ENCODE measurements around the gene ACKR2. TPM values are rescaled to one million over a fixed set of nuclear protein-coding genes. Genes with fewer than 3 reads are reported as not detected.

ACKR2 gene
- total and polyA plus RNA-seq, 8 donors: 0.77 to 7.9 (median 2.0) TPM

DNA sequence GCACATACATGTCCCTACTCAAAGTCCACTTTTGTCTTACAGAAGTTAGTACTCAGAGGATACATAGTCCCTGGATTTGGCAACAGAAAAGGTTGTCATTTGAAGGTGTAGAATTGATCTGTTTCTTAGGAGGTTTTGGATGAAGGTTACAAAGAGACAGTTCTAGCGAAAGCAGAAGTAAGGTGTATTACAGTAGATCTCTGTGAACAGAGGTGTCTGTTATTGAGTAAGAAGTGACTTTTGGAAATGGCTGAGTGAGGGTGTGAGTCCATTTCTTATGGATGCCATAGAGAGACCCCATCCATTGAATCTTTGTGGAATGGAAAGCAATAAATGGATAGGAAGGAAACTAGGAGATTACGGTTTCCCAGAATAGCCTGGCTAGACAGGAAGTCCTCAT is 102.3 kb downstream of the ACKR2 start:
- TF ChIP-seq, protein P1, sequence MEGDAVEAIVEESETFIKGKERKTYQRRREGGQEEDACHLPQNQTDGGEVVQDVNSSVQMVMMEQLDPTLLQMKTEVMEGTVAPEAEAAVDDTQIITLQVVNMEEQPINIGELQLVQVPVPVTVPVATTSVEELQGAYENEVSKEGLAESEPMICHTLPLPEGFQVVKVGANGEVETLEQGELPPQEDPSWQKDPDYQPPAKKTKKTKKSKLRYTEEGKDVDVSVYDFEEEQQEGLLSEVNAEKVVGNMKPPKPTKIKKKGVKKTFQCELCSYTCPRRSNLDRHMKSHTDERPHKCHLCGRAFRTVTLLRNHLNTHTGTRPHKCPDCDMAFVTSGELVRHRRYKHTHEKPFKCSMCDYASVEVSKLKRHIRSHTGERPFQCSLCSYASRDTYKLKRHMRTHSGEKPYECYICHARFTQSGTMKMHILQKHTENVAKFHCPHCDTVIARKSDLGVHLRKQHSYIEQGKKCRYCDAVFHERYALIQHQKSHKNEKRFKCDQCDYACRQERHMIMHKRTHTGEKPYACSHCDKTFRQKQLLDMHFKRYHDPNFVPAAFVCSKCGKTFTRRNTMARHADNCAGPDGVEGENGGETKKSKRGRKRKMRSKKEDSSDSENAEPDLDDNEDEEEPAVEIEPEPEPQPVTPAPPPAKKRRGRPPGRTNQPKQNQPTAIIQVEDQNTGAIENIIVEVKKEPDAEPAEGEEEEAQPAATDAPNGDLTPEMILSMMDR (IDR thresholded peaks at IDR 0.05): no peak
- Histone ChIP-seq H3K4me3 (no peak overlapping the region), H3K27ac (no peak overlapping the region), H3K27me3 (peaks cover 0 to 4% of the 10 kb centered on the region in 2 donors), H3K36me3 (peaks cover 0 to 51% of the 10 kb centered on the region in 2 donors), H3K4me1 (peaks cover 0 to 5% of the 10 kb centered on the region in 2 donors), H3K9me3 (peaks cover 12 to 55% of the 10 kb centered on the region in 2 donors)
- intact Hi-C loops (cut with DNase I): no loop called here
- ATAC-seq: no peak
- DNase-seq: no peak

DNA sequence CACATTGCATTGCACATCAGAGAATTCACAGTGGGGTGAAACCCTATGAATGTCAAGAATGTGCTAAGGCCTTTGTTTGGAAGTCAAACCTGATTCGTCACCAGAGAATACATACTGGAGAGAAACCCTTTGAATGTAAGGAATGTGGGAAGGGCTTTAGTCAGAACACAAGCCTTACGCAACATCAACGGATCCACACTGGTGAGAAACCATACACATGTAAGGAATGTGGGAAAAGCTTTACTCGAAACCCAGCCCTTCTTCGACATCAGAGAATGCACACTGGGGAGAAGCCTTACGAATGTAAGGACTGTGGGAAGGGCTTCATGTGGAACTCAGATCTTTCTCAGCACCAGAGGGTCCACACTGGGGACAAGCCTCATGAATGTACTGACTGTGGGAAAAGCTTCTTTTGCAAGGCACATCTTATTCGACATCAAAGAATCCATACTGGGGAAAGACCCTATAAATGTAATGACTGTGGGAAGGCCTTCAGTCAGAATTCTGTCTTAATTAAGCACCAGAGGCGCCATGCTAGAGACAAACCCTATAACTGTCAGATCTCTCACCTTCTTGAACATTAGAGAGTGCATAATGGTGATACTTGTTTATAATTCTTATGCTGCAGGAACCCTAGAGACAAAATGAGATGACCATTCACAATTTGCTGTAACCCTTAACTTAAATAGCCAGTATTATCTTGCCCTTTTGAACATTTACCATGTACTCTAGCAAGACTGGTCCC is 105.7 kb downstream of the ACKR2 start:
- H3K27ac ChIP-seq: no peak overlapping the region
- intact Hi-C loops (cut with DNase I): no loop called here
- TF ChIP-seq, protein P1 (IDR thresholded peaks at IDR 0.05): no peak
- ATAC-seq: no peak
- no peaks in the 10 kb centered on the region for H3K27me3 ChIP-seq
- H3K9me3 ChIP-seq: peaks cover 12 to 85% of the 10 kb centered on the region in 2 donors
- H3K4me1 ChIP-seq: no peaks in the 10 kb centered on the region
- no peak overlapping the region for H3K4me3 ChIP-seq
- DNase-seq: no peak
- H3K36me3 ChIP-seq: peaks cover 0 to 45% of the 10 kb centered on the region in 2 donors

Other genes starting within 250 kb of the ACKR2 start
- gene SEC22C, start 227.5 kb upstream of the ACKR2 start, total RNA-seq: 10 to 100 TPM; 48.9 to 55.2 TPM
- 10 to 100 TPM; 40.9 to 50.6 (median 43.9) TPM for gene SEC22C, start 227.5 kb upstream of the ACKR2 start, polyA plus RNA-seq (ENCODE audit: insufficient read length in 6 of 6)
- gene SS18L2, start 218.6 kb upstream of the ACKR2 start, total RNA-seq: 10 to 100 TPM; 20.3 to 24.2 TPM
- 10 to 100 TPM; 23.9 to 28.0 (median 27.1) TPM for gene SS18L2, start 218.6 kb upstream of the ACKR2 start, polyA plus RNA-seq (ENCODE audit: insufficient read length in 6 of 6)
- gene NKTR, start 208.8 kb upstream of the ACKR2 start, total RNA-seq: 10 to 100 TPM; 53.7 to 66.2 TPM
- gene NKTR, start 208.8 kb upstream of the ACKR2 start, polyA plus RNA-seq (ENCODE audit: insufficient read length in 6 of 6): 100 to 1,000 TPM; 174 to 254 (median 214) TPM
- 10 to 100 TPM; 18.3 to 34.9 TPM for gene ZBTB47, start 155.7 kb upstream of the ACKR2 start, total RNA-seq
- 10 to 100 TPM; 10.4 to 16.3 (median 14.0) TPM for gene ZBTB47, start 155.7 kb upstream of the ACKR2 start, polyA plus RNA-seq (ENCODE audit: insufficient read length in 6 of 6)
- not detected for gene KLHL40, start 123.9 kb upstream of the ACKR2 start, total RNA-seq
- not detected for gene KLHL40, start 123.9 kb upstream of the ACKR2 start, polyA plus RNA-seq (ENCODE audit: insufficient read length in 6 of 6)
- 1 to 10 TPM in 1 of 2 donors, under 1 TPM in 1; 0.29 to 1.0 TPM for gene HHATL, start 106.6 kb upstream of the ACKR2 start, total RNA-seq
- 1 to 10 TPM in 3 of 6 donors, under 1 TPM in 2, not detected in 1; 0.36 to 1.3 (median 1.0) TPM for gene HHATL, start 106.6 kb upstream of the ACKR2 start, polyA plus RNA-seq (ENCODE audit: insufficient read length in 6 of 6)
- 1 to 10 TPM in 1 of 2 donors, under 1 TPM in 1; 0.90 to 2.9 TPM for gene CCDC13, start 36.2 kb upstream of the ACKR2 start, total RNA-seq
- gene CCDC13, start 36.2 kb upstream of the ACKR2 start, polyA plus RNA-seq (ENCODE audit: insufficient read length in 6 of 6): 1 to 10 TPM in 5 of 6 donors, under 1 TPM in 1; 0.95 to 3.5 (median 2.0) TPM
- 10 to 100 TPM; 81.3 to 95.2 TPM for gene HIGD1A, start 5.0 kb upstream of the ACKR2 start, total RNA-seq
- gene HIGD1A, start 5.0 kb upstream of the ACKR2 start, polyA plus RNA-seq (ENCODE audit: insufficient read length in 6 of 6): 10 to 100 TPM; 77.7 to 99.1 (median 92.5) TPM
- not detected for gene CYP8B1, start 66.4 kb downstream of the ACKR2 start, total RNA-seq
- under 1 TPM; 0.14 to 0.46 (median 0.24) TPM for gene CYP8B1, start 66.4 kb downstream of the ACKR2 start, polyA plus RNA-seq (ENCODE audit: insufficient read length in 6 of 6)
- 1 to 10 TPM; 6.7 to 7.1 TPM for gene ZNF662, start 96.7 kb downstream of the ACKR2 start, total RNA-seq
- gene ZNF662, start 96.7 kb downstream of the ACKR2 start, polyA plus RNA-seq (ENCODE audit: insufficient read length in 6 of 6): 10 to 100 TPM; 47.0 to 58.6 (median 50.0) TPM
- 10 to 100 TPM; 11.3 to 12.3 TPM for gene GASK1A, start 169.9 kb downstream of the ACKR2 start, total RNA-seq
- 1 to 10 TPM; 3.1 to 5.1 (median 3.5) TPM for gene GASK1A, start 169.9 kb downstream of the ACKR2 start, polyA plus RNA-seq (ENCODE audit: insufficient read length in 6 of 6)